ENCODE results near the gene PGLYRP3. TPM values are rescaled to one million over a fixed set of nuclear protein-coding genes. Genes with fewer than 3 reads are reported as not detected.

Gene PGLYRP3
- total and polyA plus RNA-seq, 5 donors from 2014 or later: not detected

DNA sequence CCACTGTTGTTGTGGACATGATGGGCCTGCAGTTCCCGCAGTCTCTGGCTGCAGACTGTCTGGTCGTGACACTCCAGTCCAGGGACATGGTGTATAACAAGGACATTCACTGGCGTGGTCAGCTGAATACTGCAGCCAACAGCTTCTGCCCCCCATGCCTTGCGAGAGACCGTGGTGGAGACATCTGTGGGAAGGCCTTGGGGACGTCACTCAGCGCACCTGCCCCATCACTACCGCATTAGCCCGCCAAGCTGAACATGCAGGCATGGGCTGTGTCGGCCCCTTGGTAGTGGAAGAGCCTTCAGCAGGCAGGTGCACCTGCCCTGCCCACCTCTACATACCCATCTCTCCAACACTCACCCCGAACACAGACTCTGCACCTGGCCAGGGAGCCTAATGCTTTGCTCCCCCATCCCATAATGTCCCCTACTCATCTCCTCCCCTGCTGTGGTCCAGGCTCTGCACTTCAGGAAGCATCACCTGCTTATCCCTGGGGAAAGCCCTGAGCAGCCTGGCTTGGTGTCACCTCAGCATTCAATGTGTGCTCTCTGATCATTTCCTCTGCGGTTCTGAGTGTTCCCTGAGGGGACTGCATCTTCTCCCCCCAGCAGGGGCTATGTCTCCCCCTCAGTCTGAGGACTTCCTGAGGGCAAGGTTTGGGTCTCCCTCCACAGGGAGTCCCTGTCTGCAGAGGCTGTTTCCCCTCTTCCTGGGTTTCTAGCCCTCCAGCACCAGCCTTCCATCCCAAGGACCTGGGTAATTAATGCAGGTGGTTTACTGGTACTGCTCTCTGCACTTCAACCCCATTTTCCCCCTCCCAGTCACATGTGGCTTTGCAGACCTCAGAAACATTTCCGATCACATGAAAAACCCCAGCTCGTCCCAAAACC lies 32.7 kb upstream of the PGLYRP3 start:
- Histone ChIP-seq H3K4me3 (ENCODE audit: low read depth, low read length) (no peak overlapping the region), H3K36me3 (ENCODE audit: control insufficient read depth, insufficient read depth, low read length) (no peaks in the 10 kb centered on the region), H3K9me3 (ENCODE audit: control insufficient read depth in 2 of 2, low read length in 2 of 2) (no peaks in the 10 kb centered on the region), H3K4me1 (ENCODE audit: control insufficient read depth, insufficient read depth, low read length, poor library complexity, severe bottlenecking) (peaks cover 34% of the 10 kb centered on the region), H3K27me3 (ENCODE audit: control insufficient read depth, insufficient read depth, low read length) (no peaks in the 10 kb centered on the region), H3K27ac (ENCODE audit: insufficient read depth, low read length, poor library complexity, severe bottlenecking) (no peak overlapping the region)
- DNase-seq: no peak
- ATAC-seq (ENCODE audit: low read depth in 2 of 2): no peak
- H3K9me3 Mint-ChIP-seq: no peaks in the 10 kb centered on the region
- no peaks in the 10 kb centered on the region for H3K36me3 Mint-ChIP-seq
- H3K27me3 Mint-ChIP-seq: peaks cover 7% of the 10 kb centered on the region
- no peak overlapping the region for H3K27ac Mint-ChIP-seq
- peak overlapping the region in 1 of 4 donors; percentile 4 for H3K4me3 Mint-ChIP-seq
- peaks cover 5 to 44% (median 24%) of the 10 kb centered on the region in 4 donors for H3K4me1 Mint-ChIP-seq

- Histone ChIP-seq H3K27ac (ENCODE audit: insufficient read depth, low read length, poor library complexity, severe bottlenecking) (no peak overlapping the region), H3K27me3 (ENCODE audit: control insufficient read depth, insufficient read depth, low read length) (no peaks in the 10 kb centered on the region), H3K9me3 (ENCODE audit: control insufficient read depth in 2 of 2, low read length in 2 of 2) (no peaks in the 10 kb centered on the region), H3K4me1 (ENCODE audit: control insufficient read depth, insufficient read depth, low read length, poor library complexity, severe bottlenecking) (peaks cover 39% of the 10 kb centered on the region), H3K4me3 (ENCODE audit: low read depth, low read length) (no peak overlapping the region), H3K36me3 (ENCODE audit: control insufficient read depth, insufficient read depth, low read length) (no peaks in the 10 kb centered on the region)
- ATAC-seq (ENCODE audit: low read depth in 2 of 2): no peak
- Mint-ChIP-seq H3K4me3 (peak overlapping the region in 1 of 4 donors; percentile 34), H3K27me3 (peaks cover 1% of the 10 kb centered on the region), H3K27ac (no peak overlapping the region), H3K4me1 (peaks cover 5 to 49% (median 28%) of the 10 kb centered on the region in 4 donors), H3K9me3 (no peaks in the 10 kb centered on the region), H3K36me3 (no peaks in the 10 kb centered on the region)
- no peak for DNase-seq
Measured at GRCh38 chr1:153344718-153345025, 31.9 kb upstream of the PGLYRP3 start.

- peak overlapping the region in 1 of 3 donors; percentile 72 for H3K27ac Mint-ChIP-seq
- H3K27me3 Mint-ChIP-seq: no peaks in the 10 kb centered on the region
- H3K27ac ChIP-seq (ENCODE audit: insufficient read depth, low read length, poor library complexity, severe bottlenecking): no peak overlapping the region
Measured at GRCh38 chr1:153343811-153344717, 31.3 kb upstream of the PGLYRP3 start.

GRCh38 chr1:153343040-153343681 lies 30.4 kb upstream of the PGLYRP3 start:
- H3K9me3 Mint-ChIP-seq: no peaks in the 10 kb centered on the region
- DNase-seq (no peak), ATAC-seq (ENCODE audit: low read depth in 2 of 2) (no peak)
- peaks cover 45% of the 10 kb centered on the region for H3K4me1 ChIP-seq (ENCODE audit: control insufficient read depth, insufficient read depth, low read length, poor library complexity, severe bottlenecking)
- no peak overlapping the region for H3K4me3 Mint-ChIP-seq
- no peaks in the 10 kb centered on the region for H3K36me3 ChIP-seq (ENCODE audit: control insufficient read depth, insufficient read depth, low read length)
- no peak overlapping the region for H3K4me3 ChIP-seq (ENCODE audit: low read depth, low read length)
- no peak overlapping the region for H3K27ac ChIP-seq (ENCODE audit: insufficient read depth, low read length, poor library complexity, severe bottlenecking)
- no peaks in the 10 kb centered on the region for H3K27me3 ChIP-seq (ENCODE audit: control insufficient read depth, insufficient read depth, low read length)
- H3K9me3 ChIP-seq (ENCODE audit: control insufficient read depth in 2 of 2, low read length in 2 of 2): no peaks in the 10 kb centered on the region
- H3K4me1 Mint-ChIP-seq: peaks cover 5 to 57% (median 32%) of the 10 kb centered on the region in 4 donors
- peak overlapping the region; percentile 38 to 79 (median 70) for H3K27ac Mint-ChIP-seq
- H3K27me3 Mint-ChIP-seq: no peaks in the 10 kb centered on the region
- no peaks in the 10 kb centered on the region for H3K36me3 Mint-ChIP-seq

More at GRCh38 chr1:153343811-153344717, 31.3 kb upstream of the PGLYRP3 start:
- H3K27me3 ChIP-seq (ENCODE audit: control insufficient read depth, insufficient read depth, low read length): no peaks in the 10 kb centered on the region
- Mint-ChIP-seq H3K9me3 (no peaks in the 10 kb centered on the region), H3K4me3 (peak overlapping the region in 2 of 4 donors; percentile 23 to 34), H3K4me1 (peaks cover 5 to 55% (median 30%) of the 10 kb centered on the region in 4 donors), H3K36me3 (no peaks in the 10 kb centered on the region)
- no peaks in the 10 kb centered on the region for H3K36me3 ChIP-seq (ENCODE audit: control insufficient read depth, insufficient read depth, low read length)
- DNase-seq (peak in 1 of 3 donors; percentile 57), ATAC-seq (ENCODE audit: low read depth in 2 of 2) (no peak)
- no peaks in the 10 kb centered on the region for H3K9me3 ChIP-seq (ENCODE audit: control insufficient read depth in 2 of 2, low read length in 2 of 2)
- H3K4me1 ChIP-seq (ENCODE audit: control insufficient read depth, insufficient read depth, low read length, poor library complexity, severe bottlenecking): peaks cover 45% of the 10 kb centered on the region
- no peak overlapping the region for H3K4me3 ChIP-seq (ENCODE audit: low read depth, low read length)

GRCh38 chr1:153342178-153342577 lies 29.4 kb upstream of the PGLYRP3 start:
- H3K36me3 Mint-ChIP-seq: no peaks in the 10 kb centered on the region
- no peaks in the 10 kb centered on the region for H3K36me3 ChIP-seq (ENCODE audit: control insufficient read depth, insufficient read depth, low read length)
- H3K4me3 Mint-ChIP-seq: peak overlapping the region in 2 of 4 donors; percentile 16 to 44
- H3K4me1 ChIP-seq (ENCODE audit: control insufficient read depth, insufficient read depth, low read length, poor library complexity, severe bottlenecking): peaks cover 45% of the 10 kb centered on the region
- no peak overlapping the region for H3K27ac ChIP-seq (ENCODE audit: insufficient read depth, low read length, poor library complexity, severe bottlenecking)
- no peaks in the 10 kb centered on the region for H3K27me3 ChIP-seq (ENCODE audit: control insufficient read depth, insufficient read depth, low read length)
- H3K4me3 ChIP-seq (ENCODE audit: low read depth, low read length): no peak overlapping the region
- no peaks in the 10 kb centered on the region for H3K27me3 Mint-ChIP-seq
- ATAC-seq (ENCODE audit: low read depth in 2 of 2) (no peak), DNase-seq (no peak)
- no peaks in the 10 kb centered on the region for H3K9me3 ChIP-seq (ENCODE audit: control insufficient read depth in 2 of 2, low read length in 2 of 2)
- H3K4me1 Mint-ChIP-seq: peaks cover 5 to 59% (median 32%) of the 10 kb centered on the region in 4 donors
- H3K9me3 Mint-ChIP-seq: no peaks in the 10 kb centered on the region
- H3K27ac Mint-ChIP-seq: peak overlapping the region in 1 of 3 donors; percentile 79

- no peak overlapping the region for H3K27ac ChIP-seq (ENCODE audit: insufficient read depth, low read length, poor library complexity, severe bottlenecking)
- Mint-ChIP-seq H3K4me1 (peaks cover 5 to 58% (median 35%) of the 10 kb centered on the region in 4 donors), H3K9me3 (no peaks in the 10 kb centered on the region), H3K36me3 (no peaks in the 10 kb centered on the region), H3K27ac (peak overlapping the region in 1 of 3 donors; percentile 6), H3K4me3 (no peak overlapping the region), H3K27me3 (no peaks in the 10 kb centered on the region)
- peaks cover 44% of the 10 kb centered on the region for H3K4me1 ChIP-seq (ENCODE audit: control insufficient read depth, insufficient read depth, low read length, poor library complexity, severe bottlenecking)
- H3K27me3 ChIP-seq (ENCODE audit: control insufficient read depth, insufficient read depth, low read length): no peaks in the 10 kb centered on the region
- DNase-seq (no peak), ATAC-seq (ENCODE audit: low read depth in 2 of 2) (no peak)
- no peaks in the 10 kb centered on the region for H3K9me3 ChIP-seq (ENCODE audit: control insufficient read depth in 2 of 2, low read length in 2 of 2)
- H3K4me3 ChIP-seq (ENCODE audit: low read depth, low read length): no peak overlapping the region
- H3K36me3 ChIP-seq (ENCODE audit: control insufficient read depth, insufficient read depth, low read length): no peaks in the 10 kb centered on the region
Measured at GRCh38 chr1:153341431-153341934, 28.7 kb upstream of the PGLYRP3 start.

DNA sequence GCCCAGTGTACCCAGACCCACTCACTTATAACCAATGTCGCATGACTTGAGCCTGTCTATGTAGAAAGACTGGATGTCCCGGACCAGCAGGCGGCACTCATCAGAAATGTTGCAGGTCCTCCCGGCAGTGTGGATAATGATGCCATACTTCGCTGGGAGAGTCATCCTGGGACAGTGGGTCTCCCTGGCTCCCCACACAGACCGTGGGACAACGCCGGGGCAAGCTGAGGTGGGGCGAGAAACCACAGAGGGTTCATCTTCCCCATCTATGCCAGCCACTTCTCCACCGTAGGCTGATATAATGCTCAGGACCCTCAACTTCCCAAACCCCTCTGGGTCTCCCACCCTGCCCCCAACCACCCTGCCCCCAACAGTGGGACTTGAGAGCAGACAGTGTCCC lies 27.6 kb upstream of the PGLYRP3 start:
- H3K27ac ChIP-seq (ENCODE audit: insufficient read depth, low read length, poor library complexity, severe bottlenecking): no peak overlapping the region
- no peak for ATAC-seq (ENCODE audit: low read depth in 2 of 2)
- H3K4me1 Mint-ChIP-seq: peaks cover 5 to 47% (median 31%) of the 10 kb centered on the region in 4 donors

More for the DNA sequence above, 27.6 kb upstream of the PGLYRP3 start:
- Histone ChIP-seq H3K4me3 (ENCODE audit: low read depth, low read length) (peak overlapping the region; percentile 45), H3K27me3 (ENCODE audit: control insufficient read depth, insufficient read depth, low read length) (no peaks in the 10 kb centered on the region), H3K9me3 (ENCODE audit: control insufficient read depth in 2 of 2, low read length in 2 of 2) (no peaks in the 10 kb centered on the region), H3K36me3 (ENCODE audit: control insufficient read depth, insufficient read depth, low read length) (no peaks in the 10 kb centered on the region), H3K4me1 (ENCODE audit: control insufficient read depth, insufficient read depth, low read length, poor library complexity, severe bottlenecking) (peaks cover 33% of the 10 kb centered on the region)
- H3K27ac Mint-ChIP-seq: no peak overlapping the region
- H3K9me3 Mint-ChIP-seq: no peaks in the 10 kb centered on the region
- no peaks in the 10 kb centered on the region for H3K36me3 Mint-ChIP-seq
- H3K4me3 Mint-ChIP-seq: no peak overlapping the region
- no peak for DNase-seq
- H3K27me3 Mint-ChIP-seq: no peaks in the 10 kb centered on the region

Data from CD4-positive, CD25-positive, alpha-beta regulatory T cell (primary cell).